Mucosa of rectum (tissue), 2 donors: ENCODE measurements around the gene OR51B4.
"Not testable (repeated sequence)": the region's sequence is repeated elsewhere in the genome, so short reads cannot be mapped to it uniquely, and the experiment has no call there.

Experiments
- H3K27ac ChIP-seq, 2 donors: one replicate each; pipeline ENCODE4 v1.7.0; 2013; ENCODE audit warnings: inconsistent platforms in 2 of 2, low read depth in 2 of 2, low read length in 2 of 2
- H3K27me3 ChIP-seq, 2 donors: one replicate each; pipeline ENCODE4 v1.7.0; 2013; ENCODE audit warnings: low read length in 2 of 2; ENCODE audit not compliant: control insufficient read depth in 2 of 2, insufficient read depth in 2 of 2
- H3K36me3 ChIP-seq, 2 donors: one replicate each; pipeline ENCODE4 v1.7.0; 2013; ENCODE audit warnings: low read length in 2 of 2; ENCODE audit not compliant: control insufficient read depth in 2 of 2, insufficient read depth in 2 of 2
- H3K4me1 ChIP-seq, 2 donors: one replicate each; pipeline ENCODE4 v1.7.0; 2013; ENCODE audit warnings: low read length in 2 of 2, mild to moderate bottlenecking in 1 of 2; ENCODE audit not compliant: control insufficient read depth in 2 of 2, insufficient read depth in 2 of 2
- H3K4me3 ChIP-seq, 2 donors: one replicate each; pipeline ENCODE4 v1.7.0; 2013; ENCODE audit warnings: low read length in 2 of 2
- H3K9ac ChIP-seq, 2 donors: one replicate each; pipeline ENCODE4 v1.7.0; 2013; ENCODE audit warnings: low read length in 2 of 2, low read depth in 1 of 2, mild to moderate bottlenecking in 1 of 2
- H3K9me3 ChIP-seq, 2 donors: one replicate each; pipeline ENCODE4 v1.7.0; 2013; ENCODE audit warnings: low read length in 2 of 2; ENCODE audit not compliant: control insufficient read depth in 2 of 2
- donor health status: healthy.
- donor health status: Normal muscosa, but diverticular disease.

OR51B4 gene

GRCh38 chr11:5335170-5335569, 33.4 kb upstream of the OR51B4 start:
- no peak overlapping the region for H3K4me3 ChIP-seq
- no peaks in the 10 kb centered on the region for H3K4me1 ChIP-seq
- no peak overlapping the region for H3K27ac ChIP-seq
- no peaks in the 10 kb centered on the region for H3K9me3 ChIP-seq
- H3K9ac ChIP-seq: no peak overlapping the region
- no peaks in the 10 kb centered on the region for H3K36me3 ChIP-seq
- no peaks in the 10 kb centered on the region for H3K27me3 ChIP-seq

DNA sequence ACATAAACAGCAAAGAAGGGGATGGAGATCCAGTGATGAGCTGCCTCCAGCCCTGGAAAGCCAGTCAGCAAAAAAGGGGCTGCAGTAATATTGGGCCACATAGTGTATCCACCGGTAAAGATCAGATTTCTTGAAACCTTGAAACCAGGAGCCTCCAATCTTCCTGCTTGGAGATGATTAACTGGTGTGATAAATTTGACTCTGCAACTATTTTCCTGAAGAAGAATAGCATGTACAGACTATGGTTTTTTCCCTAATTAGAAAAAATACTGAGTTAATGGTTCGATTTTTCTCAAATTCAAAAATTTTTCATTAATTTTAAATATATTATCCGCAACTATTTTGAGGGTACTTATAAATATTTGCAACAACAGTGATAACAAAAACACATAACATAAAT, 22.5 kb upstream of the OR51B4 start, which contains the start of gene OR51B2:
OR51B2 (minus strand) TSS at position 101 of the 400 bp plus-strand sequence; CDS start at position 101, 0 bp downstream.
- no peak within 1 kb of the TSS for H3K27ac ChIP-seq
- no peak within 1 kb of the TSS for H3K4me3 ChIP-seq
- no peaks in the 10 kb centered on the region for H3K36me3 ChIP-seq
- H3K9ac ChIP-seq: no peak within 1 kb of the TSS
- H3K4me1 ChIP-seq: no peaks in the 10 kb centered on the region
- H3K27me3 ChIP-seq: no peaks in the 10 kb centered on the region
- no peaks in the 10 kb centered on the region for H3K9me3 ChIP-seq

- H3K36me3 ChIP-seq: no peaks in the 10 kb centered on the region
- H3K9me3 ChIP-seq: no peaks in the 10 kb centered on the region
- H3K4me1 ChIP-seq: no peaks in the 10 kb centered on the region
- H3K9ac ChIP-seq: no peak overlapping the region
- no peak overlapping the region for H3K27ac ChIP-seq
- H3K27me3 ChIP-seq: no peaks in the 10 kb centered on the region
- no peak overlapping the region for H3K4me3 ChIP-seq
These were observed 15.5 kb upstream of the OR51B4 start for GRCh38 chr11:5317292-5317691.

GRCh38 chr11:5313326-5314023, 11.7 kb upstream of the OR51B4 start:
- not testable (repeated sequence) for H3K4me3 ChIP-seq, H3K4me1 ChIP-seq, H3K36me3 ChIP-seq, H3K9me3 ChIP-seq, H3K9ac ChIP-seq, H3K27me3 ChIP-seq, H3K27ac ChIP-seq

GRCh38 chr11:5310423-5310822, 8.7 kb upstream of the OR51B4 start:
- H3K9ac ChIP-seq: no peak overlapping the region
- no peak overlapping the region for H3K27ac ChIP-seq
- H3K9me3 ChIP-seq: no peaks in the 10 kb centered on the region
- H3K36me3 ChIP-seq: no peaks in the 10 kb centered on the region
- no peaks in the 10 kb centered on the region for H3K4me1 ChIP-seq
- no peaks in the 10 kb centered on the region for H3K27me3 ChIP-seq
- H3K4me3 ChIP-seq: no peak overlapping the region

GRCh38 chr11:5307256-5308019, 5.7 kb upstream of the OR51B4 start:
- H3K9me3 ChIP-seq: no peaks in the 10 kb centered on the region
- H3K4me3 ChIP-seq: no peak overlapping the region
- H3K27ac ChIP-seq: no peak overlapping the region
- no peak overlapping the region for H3K9ac ChIP-seq
- H3K27me3 ChIP-seq: no peaks in the 10 kb centered on the region
- H3K4me1 ChIP-seq: no peaks in the 10 kb centered on the region
- H3K36me3 ChIP-seq: no peaks in the 10 kb centered on the region

DNA sequence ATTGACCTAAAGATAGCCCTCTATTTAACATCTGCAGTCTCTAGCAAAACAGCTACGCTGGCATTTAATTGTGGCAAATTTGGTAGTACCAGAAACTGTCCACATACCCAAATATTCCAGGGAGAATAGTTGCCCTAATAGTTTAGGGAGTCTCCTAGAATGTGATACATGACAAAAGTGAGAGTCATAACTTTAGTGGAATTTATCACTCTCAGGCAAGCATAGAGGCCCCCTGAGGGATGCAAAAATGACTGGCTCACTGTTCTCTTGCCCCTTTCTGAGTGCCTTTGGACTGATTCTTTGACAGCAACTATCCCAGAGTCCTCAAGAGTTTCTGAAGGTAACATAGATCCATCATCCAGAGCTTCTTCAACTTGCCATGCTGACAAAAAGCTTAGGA, 2.3 kb upstream of the OR51B4 start:
- Histone ChIP-seq H3K27ac (no peak overlapping the region), H3K4me1 (no peaks in the 10 kb centered on the region), H3K36me3 (no peaks in the 10 kb centered on the region), H3K27me3 (no peaks in the 10 kb centered on the region), H3K9me3 (no peaks in the 10 kb centered on the region), H3K9ac (no peak overlapping the region), H3K4me3 (no peak overlapping the region)

GRCh38 chr11:5303626-5304025, 1.9 kb upstream of the OR51B4 start:
- H3K27ac ChIP-seq: no peak overlapping the region
- no peaks in the 10 kb centered on the region for H3K4me1 ChIP-seq
- no peaks in the 10 kb centered on the region for H3K36me3 ChIP-seq

DNA sequence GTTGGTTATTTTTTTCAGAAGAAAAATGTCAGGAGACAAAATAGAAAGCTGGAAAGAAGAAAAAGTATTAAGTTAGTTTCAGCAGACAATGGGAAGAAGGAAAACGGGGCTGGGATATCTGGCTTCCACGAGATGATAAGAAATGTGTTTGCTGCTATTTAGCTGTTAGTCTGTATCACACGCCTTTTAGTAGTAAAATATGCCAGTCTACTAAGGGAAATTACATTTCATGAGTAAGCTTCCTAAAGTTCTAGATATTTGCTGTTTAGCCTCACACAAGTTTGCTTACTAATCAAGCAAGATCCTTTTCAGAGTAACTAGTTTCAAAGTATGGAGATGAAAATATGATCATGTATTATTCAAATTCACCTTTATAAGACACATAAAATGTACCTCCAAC, 1.5 kb downstream of the OR51B4 start:
- H3K27ac ChIP-seq: no peak overlapping the region
- no peaks in the 10 kb centered on the region for H3K9me3 ChIP-seq
- no peak overlapping the region for H3K4me3 ChIP-seq
- no peaks in the 10 kb centered on the region for H3K36me3 ChIP-seq
- no peak overlapping the region for H3K9ac ChIP-seq
- H3K4me1 ChIP-seq: no peaks in the 10 kb centered on the region
- no peaks in the 10 kb centered on the region for H3K27me3 ChIP-seq

More at GRCh38 chr11:5303626-5304025, 1.9 kb upstream of the OR51B4 start:
- Histone ChIP-seq H3K4me3 (no peak overlapping the region), H3K9me3 (no peaks in the 10 kb centered on the region), H3K9ac (no peak overlapping the region), H3K27me3 (no peaks in the 10 kb centered on the region)

DNA sequence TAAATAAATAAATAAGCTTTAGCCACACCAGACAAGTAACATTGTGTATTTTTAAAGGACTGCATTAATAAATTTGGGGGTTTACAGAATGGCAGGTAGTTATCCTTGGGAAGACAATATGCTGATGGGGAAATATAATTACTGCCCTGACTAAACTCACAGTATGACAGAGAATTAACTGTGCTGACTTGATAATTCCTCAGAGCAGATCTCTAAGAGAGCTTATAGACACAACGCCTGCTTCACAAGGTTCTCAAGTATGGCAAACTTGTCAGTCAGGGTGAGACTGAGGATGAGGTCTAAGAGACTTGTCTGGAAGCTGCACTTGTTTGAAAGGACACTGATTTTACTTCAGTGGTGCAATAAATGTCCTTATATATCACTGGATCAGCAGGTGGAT, 3.3 kb downstream of the OR51B4 start:
- Histone ChIP-seq H3K9ac (no peak overlapping the region), H3K27ac (no peak overlapping the region), H3K4me3 (no peak overlapping the region), H3K36me3 (no peaks in the 10 kb centered on the region), H3K27me3 (no peaks in the 10 kb centered on the region), H3K9me3 (no peaks in the 10 kb centered on the region), H3K4me1 (no peaks in the 10 kb centered on the region)
